Spleen (tissue), 7 donors: ENCODE measurements around the gene SSBP3.

Experiments
- POLR2AphosphoS5 ChIP-seq, 3 donors: sonication (generic); formaldehyde crosslinking; IDR thresholded peaks; one replicate each; pipeline ENCODE4 v1.5.1; 2017; ENCODE audit warnings: antibody characterized with exemption in 3 of 3
- TF ChIP-seq, protein P1 (sequence below), 11 experiments: fragments of 200-600 bp in 7 of 11; fragments of 450-650 bp in 4 of 11; sonication (generic) in 4 of 11; IDR thresholded peaks in 8 of 11; conservative IDR thresholded peaks in 3 of 11; 1 replicate in 7 of 11; 2 replicates in 4 of 11; pipeline versions ENCODE4 v1.4.0 to v1.8.0; 2016 to 2021; ENCODE audit warnings: antibody characterized with exemption in 11 of 11, inconsistent platforms in 4 of 11, mild to moderate bottlenecking in 1 of 11
- donor health status: DM: no; HTN: no; CAD: no; lungs with moderate emphysema.
- donor health status: DM: no; HTN: no; CAD: no.
- donor health status: DM: no; HTN: no; CAD: no.

- TF ChIP-seq, protein P1, sequence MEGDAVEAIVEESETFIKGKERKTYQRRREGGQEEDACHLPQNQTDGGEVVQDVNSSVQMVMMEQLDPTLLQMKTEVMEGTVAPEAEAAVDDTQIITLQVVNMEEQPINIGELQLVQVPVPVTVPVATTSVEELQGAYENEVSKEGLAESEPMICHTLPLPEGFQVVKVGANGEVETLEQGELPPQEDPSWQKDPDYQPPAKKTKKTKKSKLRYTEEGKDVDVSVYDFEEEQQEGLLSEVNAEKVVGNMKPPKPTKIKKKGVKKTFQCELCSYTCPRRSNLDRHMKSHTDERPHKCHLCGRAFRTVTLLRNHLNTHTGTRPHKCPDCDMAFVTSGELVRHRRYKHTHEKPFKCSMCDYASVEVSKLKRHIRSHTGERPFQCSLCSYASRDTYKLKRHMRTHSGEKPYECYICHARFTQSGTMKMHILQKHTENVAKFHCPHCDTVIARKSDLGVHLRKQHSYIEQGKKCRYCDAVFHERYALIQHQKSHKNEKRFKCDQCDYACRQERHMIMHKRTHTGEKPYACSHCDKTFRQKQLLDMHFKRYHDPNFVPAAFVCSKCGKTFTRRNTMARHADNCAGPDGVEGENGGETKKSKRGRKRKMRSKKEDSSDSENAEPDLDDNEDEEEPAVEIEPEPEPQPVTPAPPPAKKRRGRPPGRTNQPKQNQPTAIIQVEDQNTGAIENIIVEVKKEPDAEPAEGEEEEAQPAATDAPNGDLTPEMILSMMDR (IDR thresholded peaks at IDR 0.05 in 8 of 11, conservative IDR thresholded peaks at IDR 0.05 in 3 of 11) = no peak
- no peak for TF ChIP-seq POLR2AphosphoS5 (IDR thresholded peaks at IDR 0.05)
Measured at GRCh38 chr1:54285815-54286345, 120.3 kb downstream of the SSBP3 start.
